ENCODE data around the gene COX7A1. TPM values are rescaled to one million over a fixed set of nuclear protein-coding genes. Genes with fewer than 3 reads are reported as not detected.

The COX7A1 gene
- total RNA-seq (2022; extraction: Qiagen RNA extraction; ENCODE audit: low read depth), result not detected in 5 replicates

GRCh38 chr19:36152352-36153091 lies at the start of gene COX7A1:
TSS of gene COX7A1 (minus strand) at chr19:36152447. CDS start at chr19:36152407, 40 bp downstream.

DNA sequence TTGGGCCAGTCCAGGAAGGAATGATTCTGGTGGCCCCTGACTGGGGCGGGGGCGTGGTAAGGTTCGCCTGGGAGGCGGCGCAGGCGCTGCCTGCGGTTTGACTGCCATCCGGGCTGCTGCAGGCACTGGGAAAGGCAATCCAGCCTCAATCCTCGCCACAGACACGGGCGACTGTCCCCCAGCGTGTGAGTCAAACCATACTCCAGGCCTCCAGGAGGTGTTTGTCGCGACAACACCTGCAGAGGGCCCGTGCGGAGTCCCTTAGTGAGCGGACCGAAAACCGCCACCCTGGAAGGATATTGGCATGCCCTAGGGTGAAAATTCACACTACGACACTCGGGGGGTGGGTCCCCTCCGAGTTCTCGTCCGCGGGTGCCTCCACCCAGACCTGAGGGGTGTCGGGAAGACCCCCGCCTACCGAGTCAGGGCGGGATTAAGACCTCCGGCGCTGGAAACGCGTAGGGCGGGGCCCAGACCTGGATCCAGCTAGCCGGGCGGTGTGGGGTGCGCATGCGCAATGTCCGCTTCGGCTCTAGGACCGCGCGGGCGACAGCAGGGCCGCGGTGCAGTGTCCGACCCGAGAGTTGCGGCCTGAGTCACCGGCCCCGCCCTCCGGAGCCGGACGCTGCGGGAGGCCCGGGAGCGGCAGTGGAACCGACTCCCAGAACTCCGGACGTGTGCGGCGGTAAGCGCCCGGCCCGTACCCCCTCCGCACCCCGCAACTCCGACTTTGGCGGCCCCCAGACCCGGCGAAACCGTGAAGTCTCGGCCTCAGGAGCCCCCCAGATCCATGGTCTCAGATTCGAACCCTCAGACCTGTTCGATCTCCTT lies 12.6 kb downstream of the COX7A1 start, which contains the start of gene CAPNS1:
Gene CAPNS1, plus strand, starts transcription at position 594 of the 831 bp plus-strand sequence. CDS start 946 bp downstream, outside the sequence.

GRCh38 chr19:36115453-36116343 lies 36.5 kb downstream of the COX7A1 start, which contains the start of gene TBCB:
TSS of gene TBCB (plus strand) at chr19:36115468. CDS start at chr19:36115561, 93 bp downstream.

GRCh38 chr19:36114721-36115452 lies 37.4 kb downstream of the COX7A1 start, which contains the start of gene POLR2I:
TSS of gene POLR2I (minus strand) at chr19:36114875. CDS start at chr19:36114856, 19 bp downstream.

DNA sequence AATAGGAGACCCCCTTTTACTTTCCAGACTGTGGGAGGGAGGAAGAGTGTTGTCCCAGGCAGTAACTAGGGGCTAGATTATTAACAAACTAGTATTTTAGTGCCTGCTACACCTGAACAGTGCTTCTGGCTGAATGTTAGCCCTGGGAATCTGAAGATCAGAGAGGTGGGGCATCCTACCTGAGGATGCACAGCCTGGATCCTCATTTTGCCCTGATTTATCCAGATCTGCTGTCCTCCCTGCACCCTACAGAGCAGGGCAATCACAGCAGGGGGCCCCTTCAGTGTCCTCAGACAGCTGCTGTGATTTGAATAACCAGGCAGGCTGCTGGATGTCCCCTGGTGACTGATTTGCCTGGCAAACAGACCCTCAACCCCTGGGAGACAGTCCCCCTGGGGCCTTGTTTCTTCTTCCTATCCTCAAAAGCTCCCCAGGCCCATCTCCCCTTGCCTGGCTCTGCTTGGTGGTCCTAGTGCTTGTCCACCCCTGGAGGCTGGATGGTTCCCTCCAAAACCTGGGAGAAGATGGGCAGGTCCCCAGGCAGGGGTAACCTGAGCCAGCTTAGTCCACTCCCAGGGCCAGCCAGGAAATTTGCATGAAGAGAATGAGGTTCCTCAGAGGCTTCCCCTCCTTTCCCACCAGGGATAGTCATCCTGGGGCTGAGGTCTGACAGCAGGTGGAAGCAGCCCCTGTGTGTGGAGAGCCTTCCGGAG lies 41.6 kb downstream of the COX7A1 start, which contains the start of gene OVOL3:
Gene OVOL3, plus strand, starts transcription at position 657 of the 713 bp plus-strand sequence. CDS start 60 bp downstream, outside the sequence.

Other genes starting within 250 kb of the COX7A1 start
- 0.28 to 0.45 TPM in 2 of 5 replicates, not detected in the others for gene HCST, start 249.9 kb downstream of the COX7A1 start, total RNA-seq (2022; extraction: Qiagen RNA extraction; ENCODE audit: low read depth)
- gene TYROBP, start 244.2 kb downstream of the COX7A1 start, total RNA-seq (2022; extraction: Qiagen RNA extraction; ENCODE audit: low read depth), result not detected in 5 replicates
- 13.5 to 23.2 TPM (median 21.2 TPM) in 5 replicates for gene LRFN3, start 216.1 kb downstream of the COX7A1 start, total RNA-seq (2022; extraction: Qiagen RNA extraction; ENCODE audit: low read depth)
- 38.3 to 50.7 TPM (median 48.4 TPM) in 5 replicates for gene SDHAF1, start 157.3 kb downstream of the COX7A1 start, total RNA-seq (2022; extraction: Qiagen RNA extraction; ENCODE audit: low read depth)
- gene SYNE4, start 143.6 kb downstream of the COX7A1 start, total RNA-seq (2022; extraction: Qiagen RNA extraction; ENCODE audit: low read depth), result 0.14 to 0.53 TPM (median 0.25 TPM) in 5 replicates
- 19.6 to 28.5 TPM (median 26.6 TPM) in 5 replicates for gene ALKBH6, start 138.2 kb downstream of the COX7A1 start, total RNA-seq (2022; extraction: Qiagen RNA extraction; ENCODE audit: low read depth)
- gene CLIP3, start 119.6 kb downstream of the COX7A1 start, total RNA-seq (2022; extraction: Qiagen RNA extraction; ENCODE audit: low read depth), result 0.67 to 0.94 TPM (median 0.72 TPM) in 5 replicates
- gene THAP8, start 98.2 kb downstream of the COX7A1 start, total RNA-seq (2022; extraction: Qiagen RNA extraction; ENCODE audit: low read depth), result 5.3 to 6.8 TPM (median 6.3 TPM) in 5 replicates
- 20.3 to 27.6 TPM (median 24.5 TPM) in 5 replicates for gene WDR62, start 97.5 kb downstream of the COX7A1 start, total RNA-seq (2022; extraction: Qiagen RNA extraction; ENCODE audit: low read depth)
- gene OVOL3, start 41.3 kb downstream of the COX7A1 start, total RNA-seq (2022; extraction: Qiagen RNA extraction; ENCODE audit: low read depth), result 0.24 to 0.36 TPM in 2 of 5 replicates, not detected in the others
- gene POLR2I, start 37.6 kb downstream of the COX7A1 start, total RNA-seq (2022; extraction: Qiagen RNA extraction; ENCODE audit: low read depth), result 232 to 261 TPM (median 252 TPM) in 5 replicates
- gene TBCB, start 37.0 kb downstream of the COX7A1 start, total RNA-seq (2022; extraction: Qiagen RNA extraction; ENCODE audit: low read depth), result 434 to 558 TPM (median 540 TPM) in 5 replicates
- gene CAPNS1, start 12.4 kb downstream of the COX7A1 start, total RNA-seq (2022; extraction: Qiagen RNA extraction; ENCODE audit: low read depth), result 1,491 to 2,296 TPM (median 2,099 TPM) in 5 replicates
- 3.8 to 4.5 TPM (median 4.3 TPM) in 5 replicates for gene ZNF565, start 62.2 kb upstream of the COX7A1 start, total RNA-seq (2022; extraction: Qiagen RNA extraction; ENCODE audit: low read depth)
- gene ZNF146, start 62.7 kb upstream of the COX7A1 start, total RNA-seq (2022; extraction: Qiagen RNA extraction; ENCODE audit: low read depth), result 97.8 to 164 TPM (median 120 TPM) in 5 replicates
- 1.8 to 2.5 TPM (median 2.3 TPM) in 5 replicates for gene ZFP14, start 226.8 kb upstream of the COX7A1 start, total RNA-seq (2022; extraction: Qiagen RNA extraction; ENCODE audit: low read depth)